Erythroblast (primary cell): ENCODE measurements around the gene MLH3.

Experiments
- GATA1 ChIP-seq: IDR thresholded peaks from 2 replicates; pipeline ENCODE4 v1.6.1; 2011; ENCODE audit warnings: low read depth, mild to moderate bottlenecking, control low read depth, low read length, moderate library complexity
- POLR2A ChIP-seq: IDR thresholded peaks from 2 replicates; pipeline ENCODE4 v1.6.1; 2011; ENCODE audit warnings: mild to moderate bottlenecking, low read length

GRCh38 chr14:75084513-75084912 lies 33.2 kb upstream of the MLH3 start:
- no peak for TF ChIP-seq POLR2A
- TF ChIP-seq GATA1 = no peak
